ENCODE measurements around the gene MEA1.
A peak's percentile ranks its signal among the peaks of the same experiment; 100 is the strongest.

DNA sequence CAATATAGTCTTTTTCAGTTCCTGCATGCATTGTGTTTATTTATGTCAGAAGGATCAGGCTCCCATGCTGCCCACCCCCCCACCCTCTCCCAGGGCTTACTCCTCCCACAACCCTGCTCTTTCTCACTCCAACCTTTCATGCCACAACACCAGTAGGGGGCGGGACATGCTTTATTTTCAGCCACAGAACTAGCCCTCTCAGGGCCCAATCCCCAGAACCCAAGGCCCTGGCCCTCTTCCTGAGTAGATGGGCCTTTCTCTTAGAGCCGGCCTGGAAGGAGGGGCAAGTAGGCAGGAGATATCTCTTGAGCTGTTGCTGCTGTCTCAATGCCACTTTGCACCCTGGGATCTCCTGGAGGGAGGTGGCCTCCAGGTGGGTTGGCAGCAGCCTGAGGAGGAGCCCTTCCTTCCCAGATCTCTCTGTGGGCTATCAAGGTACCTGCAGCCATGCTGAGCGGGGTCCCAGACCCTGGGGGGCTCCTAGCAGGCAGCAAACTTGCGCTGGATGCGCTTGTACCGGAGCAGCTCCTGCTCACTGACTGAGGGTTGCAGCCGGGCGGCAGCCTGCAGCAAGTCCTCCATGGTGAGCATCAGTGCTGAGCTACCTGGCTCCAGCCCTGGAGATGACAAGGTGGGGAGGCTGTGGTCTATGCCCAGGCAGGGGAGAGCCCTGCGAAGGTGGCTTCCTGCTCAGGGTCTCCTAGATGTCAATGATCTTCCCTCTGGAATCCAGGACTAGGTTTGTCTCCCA, 49.7 kb downstream of the MEA1 start:
- TF ChIP-seq, protein P1, sequence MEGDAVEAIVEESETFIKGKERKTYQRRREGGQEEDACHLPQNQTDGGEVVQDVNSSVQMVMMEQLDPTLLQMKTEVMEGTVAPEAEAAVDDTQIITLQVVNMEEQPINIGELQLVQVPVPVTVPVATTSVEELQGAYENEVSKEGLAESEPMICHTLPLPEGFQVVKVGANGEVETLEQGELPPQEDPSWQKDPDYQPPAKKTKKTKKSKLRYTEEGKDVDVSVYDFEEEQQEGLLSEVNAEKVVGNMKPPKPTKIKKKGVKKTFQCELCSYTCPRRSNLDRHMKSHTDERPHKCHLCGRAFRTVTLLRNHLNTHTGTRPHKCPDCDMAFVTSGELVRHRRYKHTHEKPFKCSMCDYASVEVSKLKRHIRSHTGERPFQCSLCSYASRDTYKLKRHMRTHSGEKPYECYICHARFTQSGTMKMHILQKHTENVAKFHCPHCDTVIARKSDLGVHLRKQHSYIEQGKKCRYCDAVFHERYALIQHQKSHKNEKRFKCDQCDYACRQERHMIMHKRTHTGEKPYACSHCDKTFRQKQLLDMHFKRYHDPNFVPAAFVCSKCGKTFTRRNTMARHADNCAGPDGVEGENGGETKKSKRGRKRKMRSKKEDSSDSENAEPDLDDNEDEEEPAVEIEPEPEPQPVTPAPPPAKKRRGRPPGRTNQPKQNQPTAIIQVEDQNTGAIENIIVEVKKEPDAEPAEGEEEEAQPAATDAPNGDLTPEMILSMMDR (IDR thresholded peaks at IDR 0.05; ENCODE audit: insufficient read depth, low read depth, low read length): peak; percentile 21
- TF ChIP-seq EZH2 (IDR thresholded peaks at IDR 0.05; ENCODE audit: insufficient read depth, low read length): no peak

Measured in astrocyte (in vitro differentiated cells and primary cell).